Thyroid gland (tissue), 4 donors: ENCODE measurements around the gene SP110. TPM values are rescaled to one million over a fixed set of nuclear protein-coding genes. Genes with fewer than 3 reads are reported as not detected.

ENCODE experiments used
- DNase-seq, 2 donors: peaks; one replicate each; pipeline ENCODE4 v3.0.0-alpha.2; 2019
- H3K27ac ChIP-seq, 3 donors: fragments of 200-600 bp; sonication (generic); 1 replicate in 2 of 3; 2 replicates in 1 of 3; pipeline ENCODE4 v1.5.1; 2016 to 2019; ENCODE audit warnings: mild to moderate bottlenecking in 1 of 3, moderate library complexity in 1 of 3
- H3K27me3 ChIP-seq: fragments of 200-600 bp; sonication (generic); one replicate; pipeline ENCODE4 v1.5.1; 2019
- H3K36me3 ChIP-seq, 2 donors: fragments of 200-600 bp; sonication (generic); one replicate each; pipeline ENCODE4 v1.5.1; 2016 to 2019
- H3K4me1 ChIP-seq, 2 donors: fragments of 200-600 bp; sonication (generic); one replicate each; pipeline ENCODE4 v1.5.1; 2017 to 2019
- H3K4me3 ChIP-seq, 3 donors: fragments of 200-600 bp; sonication (generic); replicated peaks in 1 of 3; 1 replicate in 2 of 3; 2 replicates in 1 of 3; pipeline ENCODE4 v1.5.1; 2016; ENCODE audit warnings: mild to moderate bottlenecking in 1 of 3
- H3K9me3 ChIP-seq: fragments of 200-600 bp; sonication (generic); one replicate; pipeline ENCODE4 v1.5.1; 2017
- CTCF ChIP-seq, 6 experiments: fragments of 200-600 bp in 3 of 6; fragments of 450-650 bp in 3 of 6; sonication (generic) in 3 of 6; IDR thresholded peaks; one replicate each; pipeline ENCODE4 v1.5.1; 2016 to 2019; ENCODE audit warnings: antibody characterized with exemption in 6 of 6, mild to moderate bottlenecking in 2 of 6, inconsistent platforms in 1 of 6, moderate library complexity in 1 of 6
- POLR2A ChIP-seq, 2 donors: fragments of 450-650 bp; IDR thresholded peaks; one replicate each; pipeline ENCODE4 v1.6.1; 2017; ENCODE audit warnings: antibody characterized with exemption in 2 of 2, mild to moderate bottlenecking in 2 of 2, moderate library complexity in 1 of 2
- WGBS, 2 donors: methylation state at CpG; one replicate each; pipeline ENCODE4 v1.1.5; 2017; 5-methylcytosine and 5-hydroxymethylcytosine counted together
- intact Hi-C: fragments of 100-400 bp; cut with DNase I; formaldehyde crosslinking; loops from one replicate; pipeline ENCODE4 v1.15.1; 2023
- total RNA-seq, 4 donors: library from RNA; depleted of rRNA; stranded (reverse); fragments of >200 nt; gene quantifications; one replicate each; pipeline ENCODE4 v1.2.3, GENCODE V29; 2016

SP110 gene
- total RNA-seq, 4 donors from 2014 or later, result 17.7 to 66.2 (median 23.5) TPM

- 96% methylated on average over 2 of the region's 2 CpGs for WGBS, 2 donors
- no peaks in the 10 kb centered on the region for H3K27me3 ChIP-seq
- TF ChIP-seq POLR2A (IDR thresholded peaks at IDR 0.05) (no peak), CTCF (IDR thresholded peaks at IDR 0.05) (no peak)
- peaks cover 40 to 55% of the 10 kb centered on the region in 2 donors for H3K36me3 ChIP-seq
- DNase-seq, result no peak
- H3K4me1 ChIP-seq, result no peaks in the 10 kb centered on the region
- H3K4me3 ChIP-seq, result no peak overlapping the region
- H3K27ac ChIP-seq, result no peak overlapping the region
- intact Hi-C loops, result no loop called here
- H3K9me3 ChIP-seq, result no peaks in the 10 kb centered on the region
Measured at GRCh38 chr2:230205721-230206120, 14.1 kb downstream of the SP110 start.

GRCh38 chr2:230205034-230205433, 14.8 kb downstream of the SP110 start:
- TF ChIP-seq CTCF (IDR thresholded peaks at IDR 0.05) (no peak), POLR2A (IDR thresholded peaks at IDR 0.05) (no peak)
- Histone ChIP-seq H3K36me3 (peaks cover 40 to 51% of the 10 kb centered on the region in 2 donors), H3K27me3 (no peaks in the 10 kb centered on the region), H3K27ac (no peak overlapping the region), H3K4me1 (no peaks in the 10 kb centered on the region), H3K4me3 (no peak overlapping the region), H3K9me3 (no peaks in the 10 kb centered on the region)
- 85 to 92% methylated on average over 1 of the region's 1 CpG for WGBS, 2 donors
- intact Hi-C loops, result no loop called here
- no peak for DNase-seq

GRCh38 chr2:230203110-230203676, 16.6 kb downstream of the SP110 start:
- H3K4me1 ChIP-seq, result no peaks in the 10 kb centered on the region
- 92 to 94% methylated on average over 15 of the region's 15 CpGs for WGBS, 2 donors
- H3K27me3 ChIP-seq, result no peaks in the 10 kb centered on the region
- no peaks in the 10 kb centered on the region for H3K9me3 ChIP-seq
- TF ChIP-seq POLR2A (IDR thresholded peaks at IDR 0.05) (no peak), CTCF (IDR thresholded peaks at IDR 0.05) (no peak)
- H3K36me3 ChIP-seq, result peaks cover 34 to 36% of the 10 kb centered on the region in 2 donors
- H3K4me3 ChIP-seq, result no peak overlapping the region
- intact Hi-C loops, result no loop called here
- DNase-seq, result no peak
- no peak overlapping the region for H3K27ac ChIP-seq

- intact Hi-C loops, result no loop called here
- Histone ChIP-seq H3K36me3 (peaks cover 29 to 34% of the 10 kb centered on the region in 2 donors), H3K27ac (no peak overlapping the region), H3K4me3 (no peak overlapping the region), H3K4me1 (no peaks in the 10 kb centered on the region), H3K9me3 (no peaks in the 10 kb centered on the region), H3K27me3 (no peaks in the 10 kb centered on the region)
- DNase-seq, result no peak
- 92 to 94% methylated on average over 10 of the region's 10 CpGs for WGBS, 2 donors
- no peak for TF ChIP-seq POLR2A (IDR thresholded peaks at IDR 0.05)
- no peak for TF ChIP-seq CTCF (IDR thresholded peaks at IDR 0.05)
Measured at GRCh38 chr2:230202430-230203109, 17.2 kb downstream of the SP110 start.
